ENCODE data around the gene VANGL1. TPM values are rescaled to one million over a fixed set of nuclear protein-coding genes. Genes with fewer than 3 reads are reported as not detected.

VANGL1 gene
- total RNA-seq, 1 experiment from 2014 or later = 22.7 TPM

GRCh38 chr1:115593365-115594259 lies 48.2 kb upstream of the VANGL1 start:
- Histone ChIP-seq H3K27me3 (ENCODE audit: control insufficient read depth, insufficient read depth, low read length) (no peaks in the 10 kb centered on the region), H3K27ac (ENCODE audit: low read length) (no peak overlapping the region), H3K9me3 (ENCODE audit: control insufficient read depth, insufficient read depth, low read depth, low read length) (peaks cover 2% of the 10 kb centered on the region; the same call in 1 of the 2 replicates), H3K4me1 (ENCODE audit: control insufficient read depth, insufficient read depth, low read length) (no peaks in the 10 kb centered on the region), H3K4me3 (ENCODE audit: low read depth in 2 of 2, low read length in 2 of 2) (no peak overlapping the region), H3K36me3 (ENCODE audit: control insufficient read depth, insufficient read depth, low read length) (no peaks in the 10 kb centered on the region)
- ChIA-PET POLR2A (no interaction called here), CTCF (no interaction called here)
- intact Hi-C loops (cut with micrococcal nuclease; ENCODE audit: unreplicated experiment) = loop anchor here (10.0 kb wide), 1 partner anchor 129 kb away; no protein-coding TSS in a partner anchor
- ATAC-seq (no peak), DNase-seq (ENCODE audit: low read depth, low spot score) (no peak)
- in situ Hi-C loops (cut with HindIII; ENCODE audit: low pct_unique_long_range_greater_than_20kb, low sequenced_read_pairs) = no loop called here
- BruUV-seq (replicated peaks) = no TSS peak
- TF ChIP-seq REST (IDR thresholded peaks at IDR 0.05; ENCODE audit: insufficient read depth in 1 of 2, low read depth in 2 of 2, low read length in 1 of 2) (no peak), TCF7L2 (IDR thresholded peaks at IDR 0.05; ENCODE audit: low read depth, low read length) (no peak), SIN3A (IDR thresholded peaks at IDR 0.05; ENCODE audit: borderline replicate concordance, insufficient read depth, low read depth, low read length) (no peak), CTCF (IDR thresholded peaks at IDR 0.05) (no peak), POLR2AphosphoS5 (IDR thresholded peaks at IDR 0.05; ENCODE audit: low read depth, low read length) (no peak)

GRCh38 chr1:115594600-115594999 lies 47.2 kb upstream of the VANGL1 start:
- POLR2A ChIA-PET = no interaction called here
- Histone ChIP-seq H3K9me3 (ENCODE audit: control insufficient read depth, insufficient read depth, low read depth, low read length) (0 out of 2 replicates have a peak, but pooled peaks cover 2% of the 10 kb centered on the region), H3K4me3 (ENCODE audit: low read depth in 2 of 2, low read length in 2 of 2) (no peak overlapping the region), H3K27me3 (ENCODE audit: control insufficient read depth, insufficient read depth, low read length) (no peaks in the 10 kb centered on the region), H3K36me3 (ENCODE audit: control insufficient read depth, insufficient read depth, low read length) (no peaks in the 10 kb centered on the region), H3K27ac (ENCODE audit: low read length) (no peak overlapping the region), H3K4me1 (ENCODE audit: control insufficient read depth, insufficient read depth, low read length) (no peaks in the 10 kb centered on the region)
- in situ Hi-C loops (cut with HindIII; ENCODE audit: low pct_unique_long_range_greater_than_20kb, low sequenced_read_pairs) = no loop called here
- BruUV-seq (replicated peaks) = no TSS peak
- DNase-seq (ENCODE audit: low read depth, low spot score) = no peak
- TF ChIP-seq SIN3A (IDR thresholded peaks at IDR 0.05; ENCODE audit: borderline replicate concordance, insufficient read depth, low read depth, low read length) (no peak), POLR2AphosphoS5 (IDR thresholded peaks at IDR 0.05; ENCODE audit: low read depth, low read length) (no peak), TCF7L2 (IDR thresholded peaks at IDR 0.05; ENCODE audit: low read depth, low read length) (no peak), REST (IDR thresholded peaks at IDR 0.05; ENCODE audit: insufficient read depth in 1 of 2, low read depth in 2 of 2, low read length in 1 of 2) (no peak), CTCF (IDR thresholded peaks at IDR 0.05) (no peak)
- no peak for ATAC-seq
- intact Hi-C loops (cut with micrococcal nuclease; ENCODE audit: unreplicated experiment) = loop anchor here (10.0 kb wide), 1 partner anchor 130 kb away; no protein-coding TSS in a partner anchor
- CTCF ChIA-PET = no interaction called here
